Endothelial cell (in vitro differentiated cells): Measurements from ENCODE around the gene ADGRV1. TPM values are rescaled to one million over a fixed set of nuclear protein-coding genes. Genes with fewer than 3 reads are reported as not detected.

ENCODE experiments used
- DNase-seq: peaks from one replicate; pipeline ENCODE4 v3.0.0; 2021; ENCODE audit warnings: low spot score
- H3K27ac Mint-ChIP-seq: one replicate; pipeline ENCODE4 v1.8.0; 2021; ENCODE audit warnings: mixed read lengths, inconsistent platforms; ENCODE audit not compliant: unreplicated experiment
- H3K27me3 Mint-ChIP-seq: one replicate; pipeline ENCODE4 v1.8.0; 2021; ENCODE audit warnings: mild to moderate bottlenecking, moderate library complexity, mixed read lengths, inconsistent platforms; ENCODE audit not compliant: unreplicated experiment
- H3K36me3 Mint-ChIP-seq: one replicate; pipeline ENCODE4 v1.8.0; 2021; ENCODE audit warnings: mild to moderate bottlenecking, low read depth, mixed read lengths, inconsistent platforms; ENCODE audit not compliant: unreplicated experiment
- H3K4me1 Mint-ChIP-seq: one replicate; pipeline ENCODE4 v1.8.0; 2021; ENCODE audit warnings: mild to moderate bottlenecking, mixed read lengths, inconsistent platforms; ENCODE audit not compliant: unreplicated experiment
- H3K4me3 Mint-ChIP-seq: one replicate; pipeline ENCODE4 v1.8.0; 2021; ENCODE audit warnings: mild to moderate bottlenecking, mixed read lengths, inconsistent platforms; ENCODE audit not compliant: unreplicated experiment
- H3K9me3 Mint-ChIP-seq: one replicate; pipeline ENCODE4 v1.8.0; 2021; ENCODE audit warnings: mixed read lengths, inconsistent platforms; ENCODE audit not compliant: unreplicated experiment
- total RNA-seq: library from RNA; stranded (reverse); fragmentation: NEBNext Ultra II Directional; extraction: Animal tissue kit (Norgen Biotek cat#: 25700); gene quantifications from one replicate; pipeline ENCODE4 v1.2.1, GENCODE V29; 2021; ENCODE audit not compliant: unreplicated experiment
- TF ChIP-seq, protein P1 (sequence below): fragments of 200-600 bp; sonication (generic); IDR thresholded peaks from one replicate; pipeline ENCODE4 v1.5.0; 2021; ENCODE audit warnings: antibody characterized with exemption; ENCODE audit not compliant: unreplicated experiment

The ADGRV1 gene
- total RNA-seq, 1 donor from 2014 or later: 23.1 TPM

DNA sequence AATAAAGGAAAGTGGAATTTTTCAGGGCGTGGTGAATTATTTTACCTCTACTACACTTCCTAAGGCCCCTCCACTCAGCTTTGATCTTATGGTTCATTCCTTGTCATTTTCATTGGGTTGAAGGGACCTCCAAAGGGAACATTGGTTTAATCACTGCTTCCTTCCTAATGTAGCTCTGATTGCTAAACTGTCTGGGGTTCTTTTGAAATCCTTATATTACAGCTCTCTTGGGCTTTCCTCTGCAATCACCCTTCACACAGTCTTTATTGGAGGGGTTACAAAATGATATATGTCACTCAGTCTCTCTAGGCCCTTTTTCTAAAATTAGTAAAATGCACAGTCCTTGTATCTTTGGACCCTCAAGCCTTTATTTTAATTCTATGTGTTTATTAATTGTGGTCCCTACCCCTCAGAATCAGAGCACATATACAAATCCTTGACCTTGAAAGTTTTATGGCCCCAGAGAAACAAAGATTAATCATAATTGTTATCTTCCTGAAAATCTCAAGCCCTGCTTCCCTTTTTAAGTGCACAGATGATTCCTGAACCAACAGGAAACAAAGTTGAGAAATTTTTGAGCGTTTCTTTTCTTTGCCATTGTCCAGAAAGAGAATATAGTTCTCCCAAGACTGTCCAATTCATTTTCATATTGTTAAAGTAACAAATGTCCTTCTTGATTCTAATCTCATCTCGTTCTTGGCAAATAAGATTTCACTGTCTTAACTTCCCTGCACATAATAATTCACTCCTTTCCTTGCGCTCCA is 494.6 kb downstream of the ADGRV1 start:
- TF ChIP-seq, protein P1, sequence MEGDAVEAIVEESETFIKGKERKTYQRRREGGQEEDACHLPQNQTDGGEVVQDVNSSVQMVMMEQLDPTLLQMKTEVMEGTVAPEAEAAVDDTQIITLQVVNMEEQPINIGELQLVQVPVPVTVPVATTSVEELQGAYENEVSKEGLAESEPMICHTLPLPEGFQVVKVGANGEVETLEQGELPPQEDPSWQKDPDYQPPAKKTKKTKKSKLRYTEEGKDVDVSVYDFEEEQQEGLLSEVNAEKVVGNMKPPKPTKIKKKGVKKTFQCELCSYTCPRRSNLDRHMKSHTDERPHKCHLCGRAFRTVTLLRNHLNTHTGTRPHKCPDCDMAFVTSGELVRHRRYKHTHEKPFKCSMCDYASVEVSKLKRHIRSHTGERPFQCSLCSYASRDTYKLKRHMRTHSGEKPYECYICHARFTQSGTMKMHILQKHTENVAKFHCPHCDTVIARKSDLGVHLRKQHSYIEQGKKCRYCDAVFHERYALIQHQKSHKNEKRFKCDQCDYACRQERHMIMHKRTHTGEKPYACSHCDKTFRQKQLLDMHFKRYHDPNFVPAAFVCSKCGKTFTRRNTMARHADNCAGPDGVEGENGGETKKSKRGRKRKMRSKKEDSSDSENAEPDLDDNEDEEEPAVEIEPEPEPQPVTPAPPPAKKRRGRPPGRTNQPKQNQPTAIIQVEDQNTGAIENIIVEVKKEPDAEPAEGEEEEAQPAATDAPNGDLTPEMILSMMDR: no peak
- Mint-ChIP-seq H3K27me3 (peaks cover 4% of the 10 kb centered on the region), H3K36me3 (no peaks in the 10 kb centered on the region), H3K4me1 (peaks cover 14% of the 10 kb centered on the region), H3K4me3 (no peak overlapping the region), H3K27ac (no peak overlapping the region), H3K9me3 (no peaks in the 10 kb centered on the region)
- DNase-seq: no peak

DNA sequence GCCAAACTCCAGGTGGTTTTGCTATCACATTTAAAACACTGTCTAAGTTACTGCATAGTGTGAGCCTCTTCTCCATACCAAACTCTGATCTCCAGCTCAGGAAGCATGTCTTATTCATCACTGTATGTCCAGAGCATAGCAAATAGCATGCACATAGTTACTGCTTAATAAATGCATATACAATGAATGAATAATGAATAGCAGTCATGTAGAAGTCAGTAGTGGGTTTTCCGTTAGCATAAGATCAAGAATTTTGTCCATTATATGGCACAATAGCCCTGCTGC is 495.1 kb downstream of the ADGRV1 start:
- no peaks in the 10 kb centered on the region for H3K36me3 Mint-ChIP-seq
- no peak overlapping the region for H3K27ac Mint-ChIP-seq
- peaks cover 4% of the 10 kb centered on the region for H3K27me3 Mint-ChIP-seq
- H3K4me1 Mint-ChIP-seq: peaks cover 14% of the 10 kb centered on the region
- H3K4me3 Mint-ChIP-seq: no peak overlapping the region
- TF ChIP-seq, protein P1: no peak
- DNase-seq: no peak
- H3K9me3 Mint-ChIP-seq: no peaks in the 10 kb centered on the region

DNA sequence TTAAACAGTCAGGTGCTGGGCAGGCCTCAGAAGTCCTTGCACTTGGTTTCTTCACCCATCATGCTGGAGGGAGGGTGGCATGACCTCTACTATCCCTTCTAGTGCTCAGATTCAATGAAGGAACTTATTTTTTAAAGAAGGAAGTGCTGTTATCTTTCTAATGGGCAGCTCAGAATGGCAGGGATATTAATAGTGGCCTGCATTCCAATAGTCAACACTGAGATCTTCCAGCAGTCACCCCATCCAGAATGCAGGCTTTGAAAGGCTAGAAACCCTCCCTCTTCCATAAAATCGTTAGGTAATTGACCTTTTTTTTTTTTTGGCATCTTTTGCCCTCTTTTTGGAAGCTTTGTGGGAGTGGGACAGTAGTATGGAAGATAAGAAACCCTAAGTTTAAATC is 499.6 kb downstream of the ADGRV1 start:
- Mint-ChIP-seq H3K36me3 (no peaks in the 10 kb centered on the region), H3K4me3 (no peak overlapping the region), H3K27me3 (no peaks in the 10 kb centered on the region), H3K27ac (no peak overlapping the region), H3K9me3 (no peaks in the 10 kb centered on the region), H3K4me1 (peaks cover 7% of the 10 kb centered on the region)
- no peak for DNase-seq
- TF ChIP-seq, protein P1: no peak

DNA sequence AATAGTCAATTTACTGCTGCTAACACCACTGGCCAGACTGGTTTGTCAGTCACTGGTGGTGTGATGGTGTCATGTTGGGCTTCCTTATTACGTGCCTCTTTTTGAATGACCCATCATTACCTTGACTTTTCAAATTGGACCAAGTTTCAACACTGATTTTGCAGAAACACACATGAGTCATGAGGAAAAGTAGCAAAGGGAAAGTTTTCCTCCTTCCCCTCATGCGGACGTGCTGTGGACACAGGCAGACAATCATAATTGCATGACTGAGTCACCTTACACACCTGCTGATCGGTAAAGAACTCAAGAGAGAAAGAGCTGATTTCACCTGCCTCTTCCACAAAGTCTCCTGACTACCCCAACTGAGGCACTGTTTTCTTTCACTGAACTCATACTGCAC is 500.0 kb downstream of the ADGRV1 start:
- Mint-ChIP-seq H3K9me3 (no peaks in the 10 kb centered on the region), H3K4me3 (no peak overlapping the region), H3K4me1 (peaks cover 3% of the 10 kb centered on the region), H3K27me3 (no peaks in the 10 kb centered on the region), H3K36me3 (no peaks in the 10 kb centered on the region), H3K27ac (no peak overlapping the region)
- no peak for DNase-seq
- TF ChIP-seq, protein P1: no peak

DNA sequence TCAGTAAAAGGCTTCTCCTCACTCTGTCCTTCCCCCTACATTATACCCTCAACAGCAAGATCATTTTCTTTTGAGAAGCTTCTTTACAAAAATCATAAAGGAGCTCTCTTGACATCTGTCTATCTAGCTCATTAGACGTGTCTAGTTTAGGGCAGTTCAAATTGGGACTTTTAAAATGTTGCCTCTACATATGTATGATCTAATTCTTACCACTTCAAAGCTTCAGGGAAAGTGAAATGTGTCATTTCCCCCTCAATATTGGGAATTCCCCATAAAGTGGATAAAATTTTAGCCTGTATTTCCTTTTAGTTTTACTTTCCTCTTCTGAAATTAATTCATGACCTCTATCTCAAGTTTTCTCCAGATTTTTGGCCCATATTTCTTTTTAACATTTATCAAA is 500.8 kb downstream of the ADGRV1 start:
- DNase-seq: no peak
- TF ChIP-seq, protein P1: no peak
- Mint-ChIP-seq H3K36me3 (no peaks in the 10 kb centered on the region), H3K4me1 (no peaks in the 10 kb centered on the region), H3K27me3 (no peaks in the 10 kb centered on the region), H3K27ac (no peak overlapping the region), H3K9me3 (no peaks in the 10 kb centered on the region), H3K4me3 (no peak overlapping the region)
